Measurements from ENCODE around the gene HSD17B2.

The HSD17B2 gene

GRCh38 chr16:82050909-82051357 lies 15.9 kb downstream of the HSD17B2 start:
- no peak for DNase-seq

GRCh38 chr16:82051656-82052055 lies 16.6 kb downstream of the HSD17B2 start:
- DNase-seq, result no peak

- no peak for DNase-seq
These were observed 20.1 kb downstream of the HSD17B2 start for GRCh38 chr16:82055117-82055516.

GRCh38 chr16:82055728-82056549 lies 20.9 kb downstream of the HSD17B2 start:
- no peak for DNase-seq

DNA sequence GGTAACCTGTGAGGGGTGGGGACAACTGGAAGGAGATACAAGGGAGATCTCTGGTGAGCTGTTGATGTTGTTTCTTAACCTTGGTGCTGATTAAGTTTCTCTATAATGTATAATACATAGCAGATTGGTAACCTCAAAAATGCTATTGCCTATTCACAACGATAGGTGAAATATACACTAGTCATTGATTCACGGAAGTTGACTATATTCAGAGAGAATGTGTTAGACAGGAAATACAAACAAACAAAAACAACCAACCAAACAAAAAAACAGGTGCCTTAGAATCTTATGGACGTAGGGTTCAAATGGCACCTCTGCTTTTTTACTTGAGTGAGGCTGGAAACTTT lies 21.5 kb downstream of the HSD17B2 start:
- no peak for DNase-seq

GRCh38 chr16:82059161-82059982 lies 24.3 kb downstream of the HSD17B2 start:
- DNase-seq, result no peak

DNA sequence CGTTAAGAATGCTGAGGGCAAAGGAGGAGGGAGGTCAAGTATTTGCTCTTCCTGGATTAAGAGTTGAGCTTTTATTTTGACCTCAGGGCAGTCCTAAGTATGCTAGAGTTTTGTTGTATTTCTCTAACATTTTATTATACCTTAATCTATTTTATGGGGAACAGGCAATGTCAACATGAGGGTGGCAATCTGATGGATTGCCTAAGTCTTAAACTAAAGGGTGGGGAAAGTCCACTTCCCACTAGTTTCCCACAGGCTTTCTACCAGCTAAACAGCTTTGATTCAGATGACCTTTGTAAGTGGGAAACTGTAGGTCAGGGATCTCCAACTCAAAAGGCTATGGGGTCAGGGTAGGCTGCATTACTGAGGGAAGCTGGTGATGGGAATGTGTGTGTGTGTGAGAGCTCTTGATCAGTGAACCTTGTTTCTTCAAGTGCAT lies 24.9 kb downstream of the HSD17B2 start:
- DNase-seq, result no peak

DNA sequence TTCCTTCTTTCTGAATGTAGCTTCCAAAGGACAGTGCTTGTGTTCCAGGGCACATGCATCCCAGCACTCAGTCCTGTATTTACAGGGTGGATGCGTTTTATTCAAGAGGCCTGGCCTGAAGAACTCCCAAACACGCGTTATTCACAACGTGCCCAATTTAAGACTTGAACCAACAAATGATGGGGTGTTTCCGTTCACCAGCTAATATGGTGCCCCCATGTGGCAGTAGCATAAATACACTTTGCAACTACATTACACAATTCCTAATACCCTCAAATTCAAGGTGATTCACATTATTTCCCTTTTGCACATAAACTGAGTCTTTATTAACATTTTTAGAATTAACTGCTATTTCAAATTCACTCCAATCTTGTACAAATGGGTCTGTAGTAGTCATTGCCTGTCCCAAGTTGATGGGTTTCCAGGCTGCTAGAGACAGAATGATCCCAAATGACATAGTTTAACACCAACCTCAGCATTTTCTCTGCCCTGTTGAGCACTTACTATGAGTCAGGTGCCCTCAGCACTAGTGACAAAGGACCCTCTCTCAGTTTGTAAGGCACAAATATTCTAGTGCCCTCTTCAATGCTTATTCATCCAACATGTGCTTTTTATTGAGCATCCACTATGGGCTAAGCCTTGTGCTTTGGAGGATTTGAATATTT lies 26.9 kb downstream of the HSD17B2 start:
- no peak for DNase-seq

DNA sequence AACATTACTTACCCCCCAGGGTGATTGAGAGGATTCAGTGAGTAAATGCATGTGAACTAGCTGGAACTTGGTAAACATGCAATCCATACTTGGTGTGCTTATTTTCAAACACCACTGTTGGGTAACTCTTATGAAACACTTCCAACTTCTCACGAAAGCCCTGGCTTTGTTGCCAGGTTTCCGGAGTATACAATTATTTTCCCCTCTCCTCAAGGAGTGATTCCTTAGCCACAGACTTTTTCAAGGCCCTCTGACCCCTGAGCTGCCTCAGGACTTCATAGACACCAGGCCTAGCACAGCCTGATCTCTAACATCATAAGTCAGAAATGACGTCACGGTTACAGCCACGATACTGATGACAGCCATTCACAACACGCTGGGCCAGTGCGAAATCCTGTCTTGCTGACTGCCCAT lies 27.6 kb downstream of the HSD17B2 start:
- no peak for DNase-seq

DNA sequence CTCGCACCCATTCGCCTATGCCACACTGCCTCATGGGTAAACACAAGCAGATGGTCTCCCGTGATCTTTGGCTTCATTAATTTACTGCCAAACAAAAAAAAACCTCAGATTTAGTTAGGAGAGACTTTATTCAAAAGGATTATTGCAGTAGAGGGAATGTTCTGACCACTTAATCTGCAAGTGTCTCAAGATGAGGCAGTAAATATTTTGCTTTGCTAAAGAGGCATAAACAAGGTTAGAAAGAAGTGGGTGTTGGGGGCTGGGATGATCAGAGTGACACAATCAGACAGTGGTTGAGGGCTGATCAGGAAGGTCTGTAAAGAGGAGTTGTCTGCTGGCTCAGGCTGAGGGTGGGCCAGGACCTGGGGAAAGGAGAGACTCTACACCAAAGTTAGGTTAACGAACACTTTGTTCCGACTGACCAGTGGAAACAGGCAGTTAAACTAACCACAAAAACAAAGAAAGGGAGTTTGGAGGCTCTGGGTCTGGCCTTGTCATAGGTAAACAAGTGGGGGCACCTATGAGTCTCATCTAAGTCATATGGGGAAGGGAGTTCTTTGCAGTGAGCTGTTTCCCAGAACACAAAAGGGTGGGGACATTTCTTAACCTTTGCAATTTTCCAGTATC lies 28.5 kb downstream of the HSD17B2 start:
- DNase-seq, result no peak

DNA sequence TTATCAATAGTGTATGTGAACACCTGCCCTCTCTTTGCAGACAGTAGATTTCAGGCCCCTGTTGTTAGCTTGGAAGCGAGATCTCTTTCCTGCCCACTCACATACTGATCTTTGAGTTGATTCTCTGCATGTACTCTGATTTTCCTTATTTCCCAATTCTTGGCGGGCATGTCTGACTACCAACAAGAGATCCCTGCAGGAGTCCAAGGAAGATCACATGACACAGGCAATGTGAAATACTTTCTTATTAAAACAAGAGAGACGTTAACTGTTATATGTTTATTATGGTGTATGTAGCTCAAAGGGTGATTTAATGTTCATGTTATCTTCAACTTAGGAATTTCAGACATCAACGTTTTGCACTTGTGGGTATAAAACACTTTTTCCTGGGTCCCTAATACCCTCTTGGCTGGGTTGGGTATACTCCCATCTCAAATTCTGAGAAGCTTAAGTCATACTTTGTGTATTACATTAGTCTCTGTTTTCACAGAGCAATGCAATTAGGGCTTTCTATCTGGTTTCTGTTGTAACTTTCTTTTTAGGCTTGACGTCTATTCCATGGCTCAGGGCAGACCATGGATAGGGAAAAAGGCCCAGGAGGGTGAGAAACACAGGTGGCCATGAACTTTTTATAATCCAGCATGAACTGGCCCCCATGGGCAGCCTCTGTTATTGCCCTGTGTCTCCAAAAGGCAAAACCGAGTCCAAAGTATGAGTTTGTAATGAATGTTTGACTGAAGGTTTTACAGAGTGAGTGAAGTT lies 32.2 kb downstream of the HSD17B2 start:
- no peak for DNase-seq

DNA sequence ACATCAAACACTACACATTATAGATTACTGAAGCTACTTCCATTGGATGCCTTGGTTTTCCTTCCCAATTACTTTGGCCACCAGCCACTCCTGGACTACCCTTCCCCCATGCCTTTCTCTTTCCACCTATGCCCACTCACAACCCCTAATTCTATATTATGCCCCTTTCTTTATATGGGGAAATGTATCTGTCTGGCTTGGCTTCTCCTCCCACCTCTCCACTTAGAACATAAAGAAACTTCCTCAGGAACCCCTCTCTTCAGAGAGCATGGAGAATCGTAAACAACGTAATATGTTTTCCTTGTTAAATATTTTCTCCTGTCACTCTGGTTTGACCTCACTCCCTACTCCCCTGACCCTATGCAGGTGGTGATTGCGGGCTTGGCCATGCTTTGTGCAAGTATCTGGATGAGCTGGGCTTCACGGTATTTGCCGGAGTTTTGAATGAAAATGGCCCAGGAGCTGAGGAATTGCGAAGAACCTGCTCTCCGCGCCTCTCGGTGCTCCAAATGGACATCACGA lies 32.8 kb downstream of the HSD17B2 start:
- DNase-seq, result no peak

GRCh38 chr16:82070656-82071369 lies 35.8 kb downstream of the HSD17B2 start:
- no peak for DNase-seq

- no peak for DNase-seq
These were observed 36.4 kb downstream of the HSD17B2 start for GRCh38 chr16:82071421-82071820.

GRCh38 chr16:82072313-82072712 lies 37.3 kb downstream of the HSD17B2 start:
- no peak for DNase-seq

DNA sequence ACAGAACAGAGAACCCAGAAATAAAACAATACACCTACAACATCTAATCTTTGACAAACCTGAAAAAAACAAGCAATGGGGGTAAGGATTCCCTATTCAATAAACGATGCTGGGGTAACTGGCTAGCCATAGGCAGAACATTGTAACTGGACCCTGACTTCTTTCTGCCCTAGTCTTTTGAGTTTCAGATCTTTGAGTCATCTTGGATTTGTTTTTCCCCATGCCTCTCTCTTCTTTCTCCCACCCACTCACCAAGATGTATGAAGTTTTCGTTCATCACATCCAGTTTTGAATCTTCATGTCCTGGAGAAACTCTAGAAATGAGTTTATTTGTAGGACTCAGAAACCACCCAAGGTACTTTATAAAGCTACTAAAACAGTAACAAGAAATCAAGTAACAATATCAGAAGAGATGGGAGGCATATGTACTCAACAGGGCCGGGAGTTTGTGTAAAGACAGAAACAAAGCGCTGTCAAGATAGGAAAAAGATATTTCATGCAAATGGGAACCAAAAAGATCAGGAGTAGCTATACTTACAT lies 39.0 kb downstream of the HSD17B2 start:
- DNase-seq, result no peak

GRCh38 chr16:82078125-82078524 lies 43.1 kb downstream of the HSD17B2 start:
- no peak for DNase-seq

GRCh38 chr16:82079892-82080291 lies 44.8 kb downstream of the HSD17B2 start:
- DNase-seq, result no peak

DNA sequence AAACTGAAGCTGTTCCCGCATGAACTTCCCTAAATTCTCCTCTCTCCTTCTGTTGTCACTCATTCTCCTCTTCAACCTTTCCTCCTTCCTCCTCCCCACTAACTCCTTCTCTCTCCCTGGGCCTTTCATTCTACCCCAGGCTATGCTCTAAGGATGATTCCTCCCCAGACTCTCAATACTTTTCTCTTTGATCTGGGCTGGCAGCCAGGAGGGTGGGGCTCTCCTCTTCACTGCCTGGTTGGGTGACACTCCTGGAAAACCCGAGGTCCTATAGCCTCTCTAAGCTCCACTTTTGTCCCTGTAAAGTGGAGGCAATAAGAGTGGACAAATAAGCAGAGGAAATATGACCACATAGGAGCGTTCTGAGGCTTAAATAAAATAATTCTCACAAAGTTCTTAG lies 46.2 kb downstream of the HSD17B2 start:
- DNase-seq, result no peak

GRCh38 chr16:82082097-82082496 lies 47.0 kb downstream of the HSD17B2 start:
- DNase-seq, result no peak

Data from NCI-H2081 treated with DMSO at 0.1 percent for 48 hours (cell line).